ENCODE results near the gene ADCYAP1R1.
A peak's percentile ranks its signal among the peaks of the same experiment; 100 is the strongest.

Gene ADCYAP1R1

GRCh38 chr7:31051598-31052486 is at the start of gene ADCYAP1R1:
Gene ADCYAP1R1 (plus strand): TSS chr7:31052308. CDS start chr7:31063265, 10,957 bp downstream.
- no peak for DNase-seq

GRCh38 chr7:31003097-31003496 is 49.0 kb upstream of the ADCYAP1R1 start:
- no peak for DNase-seq

GRCh38 chr7:31003721-31004120 is 48.4 kb upstream of the ADCYAP1R1 start:
- no peak for DNase-seq

GRCh38 chr7:31004393-31004792 is 47.7 kb upstream of the ADCYAP1R1 start:
- no peak for DNase-seq

- DNase-seq, result no peak
These were observed 45.3 kb upstream of the ADCYAP1R1 start for GRCh38 chr7:31006857-31007256.

- no peak for DNase-seq
These were observed 44.5 kb upstream of the ADCYAP1R1 start for GRCh38 chr7:31007634-31008033.

- no peak for DNase-seq
These were observed 37.3 kb upstream of the ADCYAP1R1 start for GRCh38 chr7:31014826-31015225.

- peak; percentile 4 for DNase-seq
These were observed 35.0 kb upstream of the ADCYAP1R1 start for GRCh38 chr7:31017032-31017675.

- no peak for DNase-seq
These were observed 34.4 kb upstream of the ADCYAP1R1 start for GRCh38 chr7:31017721-31018120.

- no peak for DNase-seq
These were observed 32.6 kb upstream of the ADCYAP1R1 start for GRCh38 chr7:31019509-31019908.

GRCh38 chr7:31020161-31020560 is 31.9 kb upstream of the ADCYAP1R1 start:
- no peak for DNase-seq

- no peak for DNase-seq
These were observed 31.5 kb upstream of the ADCYAP1R1 start for GRCh38 chr7:31020652-31021051.

- no peak for DNase-seq
These were observed 30.0 kb upstream of the ADCYAP1R1 start for GRCh38 chr7:31022117-31022516.

- no peak for DNase-seq
These were observed 29.4 kb upstream of the ADCYAP1R1 start for GRCh38 chr7:31022726-31023125.

GRCh38 chr7:31023877-31024276 is 28.2 kb upstream of the ADCYAP1R1 start:
- no peak for DNase-seq

- no peak for DNase-seq
These were observed 24.7 kb upstream of the ADCYAP1R1 start for GRCh38 chr7:31027161-31027965.

- DNase-seq, result no peak
These were observed 24.1 kb upstream of the ADCYAP1R1 start for GRCh38 chr7:31028006-31028405.

GRCh38 chr7:31028417-31028992 is 23.6 kb upstream of the ADCYAP1R1 start:
- DNase-seq, result no peak

- no peak for DNase-seq
These were observed 22.7 kb upstream of the ADCYAP1R1 start for GRCh38 chr7:31029251-31030042.

GRCh38 chr7:31033674-31034300 is 18.3 kb upstream of the ADCYAP1R1 start:
- DNase-seq, result no peak

GRCh38 chr7:31036924-31037323 is 15.2 kb upstream of the ADCYAP1R1 start:
- DNase-seq, result no peak

- no peak for DNase-seq
These were observed 9.0 kb upstream of the ADCYAP1R1 start for GRCh38 chr7:31043051-31043471.
